Glutamatergic neuron (in vitro differentiated cells): Measurements from ENCODE around the gene FGF14. TPM values are rescaled to one million over a fixed set of nuclear protein-coding genes. Genes with fewer than 3 reads are reported as not detected.

ENCODE experiments used
- DNase-seq: peaks from one replicate; pipeline ENCODE4 v3.0.0; 2022
- H3K27ac Mint-ChIP-seq: one replicate; pipeline ENCODE4 v1.8.0; 2020; ENCODE audit warnings: mild to moderate bottlenecking, mixed read lengths, inconsistent platforms; ENCODE audit not compliant: unreplicated experiment
- H3K27me3 Mint-ChIP-seq: one replicate; pipeline ENCODE4 v1.8.0; 2020; ENCODE audit warnings: mild to moderate bottlenecking, moderate library complexity, mixed read lengths, inconsistent platforms; ENCODE audit not compliant: unreplicated experiment
- H3K36me3 Mint-ChIP-seq: one replicate; pipeline ENCODE4 v1.8.0; 2020; ENCODE audit warnings: mild to moderate bottlenecking, mixed read lengths, inconsistent platforms; ENCODE audit not compliant: unreplicated experiment
- H3K4me1 Mint-ChIP-seq: one replicate; pipeline ENCODE4 v1.8.0; 2020; ENCODE audit warnings: mild to moderate bottlenecking, low read depth, mixed read lengths, inconsistent platforms; ENCODE audit not compliant: unreplicated experiment
- H3K4me3 Mint-ChIP-seq: one replicate; pipeline ENCODE4 v1.8.0; 2020; ENCODE audit warnings: mild to moderate bottlenecking, mixed read lengths, inconsistent platforms; ENCODE audit not compliant: unreplicated experiment
- H3K9me3 Mint-ChIP-seq: one replicate; pipeline ENCODE4 v1.8.0; 2020; ENCODE audit warnings: mild to moderate bottlenecking, moderate library complexity, mixed read lengths, inconsistent platforms; ENCODE audit not compliant: unreplicated experiment
- CTCF ChIP-seq: fragments of 200-600 bp; sonication (generic); IDR thresholded peaks from one replicate; pipeline ENCODE4 v1.5.0; 2021; ENCODE audit not compliant: partially characterized antibody, unreplicated experiment
- total RNA-seq: library from RNA; stranded (reverse); fragmentation: NEBNext Ultra II Directional; extraction: Animal tissue kit (Norgen Biotek cat#: 25700); gene quantifications from one replicate; pipeline ENCODE4 v1.2.1, GENCODE V29; 2021; ENCODE audit not compliant: unreplicated experiment

The FGF14 gene
- total RNA-seq, 1 donor from 2014 or later: 17.8 TPM

- DNase-seq: no peak
- Mint-ChIP-seq H3K27me3 (no peaks in the 10 kb centered on the region), H3K36me3 (no peaks in the 10 kb centered on the region), H3K9me3 (no peaks in the 10 kb centered on the region), H3K4me3 (no peak overlapping the region), H3K4me1 (peaks cover 36% of the 10 kb centered on the region), H3K27ac (no peak overlapping the region)
- no peak for TF ChIP-seq CTCF
Observed at GRCh38 chr13:102212729-102213128, 189.1 kb downstream of the FGF14 start.

GRCh38 chr13:102208347-102208746 lies 193.5 kb downstream of the FGF14 start:
- H3K27me3 Mint-ChIP-seq: no peaks in the 10 kb centered on the region
- no peak overlapping the region for H3K4me3 Mint-ChIP-seq
- no peak for TF ChIP-seq CTCF
- no peaks in the 10 kb centered on the region for H3K9me3 Mint-ChIP-seq
- H3K4me1 Mint-ChIP-seq: peaks cover 44% of the 10 kb centered on the region
- no peak for DNase-seq
- no peak overlapping the region for H3K27ac Mint-ChIP-seq
- no peaks in the 10 kb centered on the region for H3K36me3 Mint-ChIP-seq

DNA sequence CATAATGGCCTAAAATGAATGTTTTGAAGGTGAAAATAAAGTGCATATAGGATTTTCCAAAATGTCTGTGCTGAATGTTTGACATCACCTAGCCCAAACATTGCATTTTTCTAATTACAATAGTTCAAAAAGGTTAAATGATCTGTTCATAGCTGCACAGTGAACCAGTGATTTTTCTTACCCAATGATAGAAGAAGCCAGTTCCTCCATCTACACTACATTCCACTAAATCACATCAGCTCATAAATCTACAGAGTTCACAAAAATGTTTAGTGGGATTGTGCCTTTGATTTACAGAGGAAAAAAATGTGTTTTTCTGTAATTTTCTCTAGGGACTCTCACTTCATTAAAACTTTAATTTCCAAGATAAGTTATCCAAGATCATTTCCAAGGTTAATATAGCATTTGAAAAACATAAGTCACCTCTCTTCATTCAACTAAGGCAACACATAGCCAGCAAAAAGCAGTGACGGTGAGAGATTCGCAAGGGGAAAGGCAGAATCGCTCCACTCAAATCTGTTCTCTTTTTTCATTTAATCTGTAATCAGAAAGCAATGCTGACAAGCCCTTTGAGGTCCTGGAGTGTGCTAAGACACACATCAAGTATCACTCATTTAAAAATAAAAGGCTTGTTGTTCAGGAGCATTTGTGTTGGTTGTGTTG lies 194.0 kb downstream of the FGF14 start:
- TF ChIP-seq CTCF: no peak

DNA sequence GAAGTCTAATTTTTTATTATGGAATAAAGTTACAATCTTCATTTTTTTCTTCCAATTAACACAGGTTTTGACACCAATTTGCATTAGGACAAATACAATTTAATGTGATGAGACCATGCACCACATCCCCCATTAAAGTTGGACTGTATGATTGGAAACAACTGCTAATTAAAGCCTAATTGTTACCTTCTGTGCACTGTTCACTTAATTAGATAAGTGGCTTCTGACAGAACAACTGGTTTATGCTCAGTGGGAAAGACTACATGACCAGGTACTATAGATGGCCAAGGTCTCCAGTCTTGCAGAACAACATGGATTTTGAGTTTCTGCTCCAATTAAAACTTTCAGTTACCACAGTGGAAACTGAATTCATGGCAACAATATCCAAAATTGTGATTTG lies 198.1 kb downstream of the FGF14 start:
- Mint-ChIP-seq H3K4me1 (peaks cover 39% of the 10 kb centered on the region), H3K27me3 (peaks cover 2% of the 10 kb centered on the region), H3K36me3 (no peaks in the 10 kb centered on the region), H3K4me3 (no peak overlapping the region), H3K9me3 (peaks cover 2% of the 10 kb centered on the region), H3K27ac (no peak overlapping the region)
- no peak for DNase-seq
- TF ChIP-seq CTCF: no peak

More for the DNA sequence above, 194.0 kb downstream of the FGF14 start:
- Mint-ChIP-seq H3K4me3 (no peak overlapping the region), H3K27me3 (no peaks in the 10 kb centered on the region), H3K9me3 (no peaks in the 10 kb centered on the region), H3K4me1 (peaks cover 45% of the 10 kb centered on the region), H3K36me3 (no peaks in the 10 kb centered on the region), H3K27ac (no peak overlapping the region)
- DNase-seq: no peak

DNA sequence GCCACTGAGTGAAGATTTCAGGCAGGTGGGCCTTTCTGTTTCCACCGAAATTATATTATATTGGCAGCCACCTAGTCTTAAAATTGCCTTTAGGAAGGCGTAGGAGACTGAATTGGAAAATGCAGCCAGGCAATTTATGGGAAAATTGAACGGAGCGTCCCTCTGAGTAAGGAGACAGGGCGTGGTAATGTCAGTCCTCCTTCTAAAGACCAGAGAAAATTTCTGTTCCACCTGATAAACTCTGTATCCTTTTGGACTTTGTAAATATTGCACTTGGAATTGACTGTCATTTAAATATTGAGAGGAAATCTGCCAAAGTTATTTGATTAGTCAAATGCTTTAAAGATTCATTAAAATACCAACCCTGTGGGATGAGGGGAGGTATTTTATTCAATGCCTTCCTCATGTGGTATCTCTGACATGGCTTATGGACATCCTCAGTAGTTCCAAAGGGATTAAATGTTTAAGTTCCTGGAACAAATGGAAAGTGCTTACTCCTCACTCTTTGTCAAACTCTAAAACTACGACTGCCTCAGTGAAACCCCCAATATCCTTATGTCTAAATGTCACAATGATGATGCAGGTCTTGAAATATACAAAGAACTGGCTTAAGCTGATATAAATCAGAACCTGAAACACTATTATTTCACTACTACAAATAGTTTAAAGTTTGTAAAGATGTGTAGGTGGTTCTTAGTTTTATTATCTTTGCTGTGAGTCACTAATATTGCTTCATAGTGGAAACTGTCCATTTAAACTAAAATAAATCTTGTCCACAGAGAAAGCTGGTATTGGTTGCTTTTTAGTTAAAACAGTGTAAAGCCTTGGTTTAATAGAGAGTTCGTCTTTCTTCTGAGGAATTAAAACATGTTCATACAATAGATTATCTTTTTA lies 203.2 kb downstream of the FGF14 start:
- H3K9me3 Mint-ChIP-seq: peaks cover 2% of the 10 kb centered on the region
- peaks cover 28% of the 10 kb centered on the region for H3K4me1 Mint-ChIP-seq
- no peak overlapping the region for H3K27ac Mint-ChIP-seq
- peaks cover 6% of the 10 kb centered on the region for H3K36me3 Mint-ChIP-seq
- DNase-seq: no peak
- no peak overlapping the region for H3K4me3 Mint-ChIP-seq
- no peak for TF ChIP-seq CTCF
- H3K27me3 Mint-ChIP-seq: peaks cover 2% of the 10 kb centered on the region
